Type B pancreatic cell (in vitro differentiated cells): Measurements from ENCODE around the gene DOCK10. TPM values are rescaled to one million over a fixed set of nuclear protein-coding genes. Genes with fewer than 3 reads are reported as not detected.

ENCODE experiments used
- DNase-seq: peaks from one replicate; pipeline ENCODE4 v3.0.0; 2021; ENCODE audit warnings: mixed read lengths; ENCODE audit not compliant: unreplicated experiment; ENCODE audit errors: extremely low spot score
- H3K27ac Mint-ChIP-seq: 2 replicates; pipeline ENCODE4 v1.8.0; 2021; ENCODE audit warnings: mild to moderate bottlenecking, mixed read lengths
- H3K27me3 Mint-ChIP-seq: 2 replicates; pipeline ENCODE4 v1.8.0; 2021; ENCODE audit warnings: mixed read lengths
- H3K36me3 Mint-ChIP-seq: 2 replicates; pipeline ENCODE4 v1.8.0; 2021; ENCODE audit warnings: mixed read lengths
- H3K4me1 Mint-ChIP-seq: one replicate; pipeline ENCODE4 v1.8.0; 2021; ENCODE audit warnings: mixed read lengths; ENCODE audit not compliant: unreplicated experiment
- H3K4me3 Mint-ChIP-seq: 2 replicates; pipeline ENCODE4 v1.8.0; 2021; ENCODE audit warnings: mild to moderate bottlenecking, mixed read lengths
- H3K9me3 Mint-ChIP-seq: 2 replicates; pipeline ENCODE4 v1.8.0; 2021; ENCODE audit warnings: mixed read lengths
- CTCF ChIP-seq: fragments of 200-600 bp; sonication (generic); conservative IDR thresholded peaks from 2 replicates; pipeline ENCODE4 v1.5.0; 2021; ENCODE audit warnings: antibody characterized with exemption, mild to moderate bottlenecking
- total RNA-seq: library from RNA; stranded (reverse); gene quantifications from 2 replicates; pipeline ENCODE4 v1.2.1, GENCODE V29; 2021; ENCODE audit warnings: low replicate concordance

Gene DOCK10
- total RNA-seq, 1 donor from 2014 or later: 3.5 TPM

- no peaks in the 10 kb centered on the region for H3K36me3 Mint-ChIP-seq
- H3K27me3 Mint-ChIP-seq: peaks cover 3% of the 10 kb centered on the region
- H3K4me1 Mint-ChIP-seq: peaks cover 7% of the 10 kb centered on the region
- DNase-seq: no peak
- TF ChIP-seq CTCF: no peak
- no peaks in the 10 kb centered on the region for H3K9me3 Mint-ChIP-seq
- no peak overlapping the region for H3K27ac Mint-ChIP-seq
- no peak overlapping the region for H3K4me3 Mint-ChIP-seq
These were observed 73.2 kb downstream of the DOCK10 start for GRCh38 chr2:224969095-224969494.

GRCh38 chr2:224968051-224968450 is 74.2 kb downstream of the DOCK10 start:
- H3K36me3 Mint-ChIP-seq: no peaks in the 10 kb centered on the region
- H3K9me3 Mint-ChIP-seq: no peaks in the 10 kb centered on the region
- H3K4me1 Mint-ChIP-seq: peaks cover 7% of the 10 kb centered on the region
- H3K27me3 Mint-ChIP-seq: peaks cover 3% of the 10 kb centered on the region
- no peak for TF ChIP-seq CTCF
- no peak for DNase-seq
- H3K4me3 Mint-ChIP-seq: no peak overlapping the region
- H3K27ac Mint-ChIP-seq: no peak overlapping the region

DNA sequence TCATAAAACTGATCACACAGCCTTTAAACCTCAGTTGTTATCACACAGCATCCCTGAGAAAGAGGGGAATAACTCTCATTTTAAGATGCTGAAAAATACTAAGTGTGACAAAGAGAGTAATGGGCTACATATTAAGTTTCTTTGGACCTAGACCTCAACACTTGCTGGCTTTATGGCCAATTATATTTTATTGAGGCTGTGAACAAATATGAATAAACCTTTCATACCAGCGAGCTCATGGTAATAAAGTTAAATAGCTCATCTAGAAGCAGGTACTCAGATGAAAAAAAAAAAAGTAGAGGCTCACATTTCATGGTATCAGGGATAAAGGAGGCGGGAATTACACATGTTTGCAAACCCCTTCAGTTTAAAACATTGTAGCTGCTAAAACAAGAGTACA is 75.7 kb downstream of the DOCK10 start:
- Mint-ChIP-seq H3K4me1 (peaks cover 7% of the 10 kb centered on the region), H3K27me3 (peaks cover 3% of the 10 kb centered on the region), H3K27ac (no peak overlapping the region), H3K36me3 (no peaks in the 10 kb centered on the region), H3K9me3 (no peaks in the 10 kb centered on the region), H3K4me3 (no peak overlapping the region)
- no peak for DNase-seq
- no peak for TF ChIP-seq CTCF

GRCh38 chr2:224959556-224959955 is 82.7 kb downstream of the DOCK10 start:
- H3K4me1 Mint-ChIP-seq: peaks cover 21% of the 10 kb centered on the region
- DNase-seq: no peak
- no peak overlapping the region for H3K27ac Mint-ChIP-seq
- no peaks in the 10 kb centered on the region for H3K36me3 Mint-ChIP-seq
- H3K27me3 Mint-ChIP-seq: no peaks in the 10 kb centered on the region
- TF ChIP-seq CTCF: no peak
- no peaks in the 10 kb centered on the region for H3K9me3 Mint-ChIP-seq
- H3K4me3 Mint-ChIP-seq: no peak overlapping the region

DNA sequence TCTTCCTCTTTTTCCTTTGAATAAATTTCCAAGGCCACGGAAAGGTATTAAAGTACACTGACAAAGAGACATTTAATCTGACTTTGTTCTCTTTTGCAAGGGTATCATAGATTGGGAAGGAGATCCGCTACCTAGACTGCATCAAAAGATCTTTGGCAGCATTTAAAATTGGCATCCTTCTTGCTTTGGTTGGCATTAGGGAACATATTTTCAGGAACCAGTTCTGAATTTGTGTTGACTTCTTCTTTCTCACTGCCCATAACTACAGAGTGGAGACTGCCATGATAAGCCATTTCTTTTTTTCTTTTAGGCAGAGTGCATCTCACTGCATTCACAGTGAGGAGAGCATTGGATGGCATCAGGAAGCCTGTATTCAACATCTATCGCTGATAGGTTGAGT is 83.4 kb downstream of the DOCK10 start:
- H3K27ac Mint-ChIP-seq: no peak overlapping the region
- peaks cover under 1% of the 10 kb centered on the region for H3K27me3 Mint-ChIP-seq

More for the DNA sequence above, 83.4 kb downstream of the DOCK10 start:
- no peak for TF ChIP-seq CTCF
- H3K36me3 Mint-ChIP-seq: no peaks in the 10 kb centered on the region
- H3K4me1 Mint-ChIP-seq: peaks cover 21% of the 10 kb centered on the region
- no peak for DNase-seq
- no peak overlapping the region for H3K4me3 Mint-ChIP-seq
- H3K9me3 Mint-ChIP-seq: no peaks in the 10 kb centered on the region
